GM21447 (cell line): ENCODE data around the gene CDH23.

Source experiments
- ATAC-seq: cut with Tn5 transposase; IDR thresholded peaks from one replicate; pipeline ENCODE4 v1.9.1; 2021; ENCODE audit not compliant: unreplicated experiment

The CDH23 gene

GRCh38 chr10:71531485-71532446 lies 135.0 kb downstream of the CDH23 start:
- ATAC-seq = no peak

GRCh38 chr10:71532878-71533277 lies 136.2 kb downstream of the CDH23 start:
- ATAC-seq = no peak

- ATAC-seq = no peak
Observed at GRCh38 chr10:71533936-71534335, 137.2 kb downstream of the CDH23 start.

- no peak for ATAC-seq
Observed at GRCh38 chr10:71534568-71535194, 138.0 kb downstream of the CDH23 start.

GRCh38 chr10:71536332-71536731 lies 139.6 kb downstream of the CDH23 start:
- no peak for ATAC-seq

- no peak for ATAC-seq
Observed at GRCh38 chr10:71537125-71537524, 140.4 kb downstream of the CDH23 start.

- ATAC-seq = no peak
Observed at GRCh38 chr10:71537681-71538080, 141.0 kb downstream of the CDH23 start.

GRCh38 chr10:71538608-71539260 lies 142.0 kb downstream of the CDH23 start:
- no peak for ATAC-seq

GRCh38 chr10:71539442-71540118 lies 142.9 kb downstream of the CDH23 start:
- ATAC-seq = no peak

- ATAC-seq = no peak
Observed at GRCh38 chr10:71542478-71542877, 145.8 kb downstream of the CDH23 start.

GRCh38 chr10:71543608-71544170 lies 147.0 kb downstream of the CDH23 start:
- no peak for ATAC-seq

GRCh38 chr10:71545001-71545400 lies 148.3 kb downstream of the CDH23 start:
- ATAC-seq = no peak

GRCh38 chr10:71546220-71546619 lies 149.5 kb downstream of the CDH23 start:
- ATAC-seq = no peak

GRCh38 chr10:71547312-71547711 lies 150.6 kb downstream of the CDH23 start:
- no peak for ATAC-seq

GRCh38 chr10:71547876-71548846 lies 151.4 kb downstream of the CDH23 start:
- ATAC-seq = no peak

- ATAC-seq = no peak
Observed at GRCh38 chr10:71549766-71550533, 153.2 kb downstream of the CDH23 start.

- ATAC-seq = no peak
Observed at GRCh38 chr10:71550628-71551027, 153.9 kb downstream of the CDH23 start.

GRCh38 chr10:71551970-71552369 lies 155.2 kb downstream of the CDH23 start:
- ATAC-seq = no peak

GRCh38 chr10:71553432-71553831 lies 156.7 kb downstream of the CDH23 start:
- ATAC-seq = no peak
